ENCODE measurements around the gene KAZN.

KAZN gene

GRCh38 chr1:14704846-14705245 lies 106.4 kb downstream of the KAZN start:
- no peak for TF ChIP-seq TAF1 (IDR thresholded peaks at IDR 0.05; ENCODE audit: low read depth)
- no peak for TF ChIP-seq MAX (IDR thresholded peaks at IDR 0.05)
- TF ChIP-seq YY1 (IDR thresholded peaks at IDR 0.05; ENCODE audit: low read depth) = no peak
- no peak for TF ChIP-seq CREB1 (IDR thresholded peaks at IDR 0.05; ENCODE audit: low read depth)
- TF ChIP-seq ZBTB7A (IDR thresholded peaks at IDR 0.05; ENCODE audit: low read depth) = no peak
- no peak for TF ChIP-seq TCF12 (IDR thresholded peaks at IDR 0.05; ENCODE audit: low read depth)
- TF ChIP-seq EGR1 (IDR thresholded peaks at IDR 0.05) = no peak
- no peak for TF ChIP-seq FOXM1 (IDR thresholded peaks at IDR 0.05; ENCODE audit: borderline replicate concordance, low read depth)
- TF ChIP-seq REST (IDR thresholded peaks at IDR 0.05; ENCODE audit: low read depth) = no peak

- TF ChIP-seq TEAD4 (IDR thresholded peaks at IDR 0.05) (no peak), RAD21 (IDR thresholded peaks at IDR 0.05; ENCODE audit: low read depth) (no peak), YY1 (IDR thresholded peaks at IDR 0.05; ENCODE audit: low read depth) (no peak), ZBTB7A (IDR thresholded peaks at IDR 0.05; ENCODE audit: low read depth) (no peak), TAF1 (IDR thresholded peaks at IDR 0.05; ENCODE audit: low read depth) (no peak), FOXM1 (IDR thresholded peaks at IDR 0.05; ENCODE audit: borderline replicate concordance, low read depth) (no peak), CREB1 (IDR thresholded peaks at IDR 0.05; ENCODE audit: low read depth) (no peak), EP300 (IDR thresholded peaks at IDR 0.05; ENCODE audit: borderline replicate concordance) (no peak), EGR1 (IDR thresholded peaks at IDR 0.05) (no peak)
Measured at GRCh38 chr1:14705824-14706223, 107.3 kb downstream of the KAZN start.

- TF ChIP-seq RAD21 (IDR thresholded peaks at IDR 0.05; ENCODE audit: low read depth) (no peak), USF1 (IDR thresholded peaks at IDR 0.05) (no peak), YY1 (IDR thresholded peaks at IDR 0.05; ENCODE audit: low read depth) (no peak), REST (IDR thresholded peaks at IDR 0.05; ENCODE audit: low read depth) (no peak), NFIC (IDR thresholded peaks at IDR 0.05) (no peak), TEAD4 (IDR thresholded peaks at IDR 0.05) (no peak), FOXM1 (IDR thresholded peaks at IDR 0.05; ENCODE audit: borderline replicate concordance, low read depth) (no peak), ZBTB7A (IDR thresholded peaks at IDR 0.05; ENCODE audit: low read depth) (no peak), MAX (IDR thresholded peaks at IDR 0.05) (no peak), TCF12 (IDR thresholded peaks at IDR 0.05; ENCODE audit: low read depth) (no peak), EP300 (IDR thresholded peaks at IDR 0.05; ENCODE audit: borderline replicate concordance) (no peak), TAF1 (IDR thresholded peaks at IDR 0.05; ENCODE audit: low read depth) (no peak), CREB1 (IDR thresholded peaks at IDR 0.05; ENCODE audit: low read depth) (no peak)
Measured at GRCh38 chr1:14706631-14707030, 108.1 kb downstream of the KAZN start.

GRCh38 chr1:14707531-14708445 lies 109.3 kb downstream of the KAZN start:
- TF ChIP-seq TCF12 (IDR thresholded peaks at IDR 0.05; ENCODE audit: low read depth) (no peak), TEAD4 (IDR thresholded peaks at IDR 0.05) (no peak), FOXM1 (IDR thresholded peaks at IDR 0.05; ENCODE audit: borderline replicate concordance, low read depth) (no peak), USF1 (IDR thresholded peaks at IDR 0.05) (no peak), NFIC (IDR thresholded peaks at IDR 0.05) (no peak), EP300 (IDR thresholded peaks at IDR 0.05; ENCODE audit: borderline replicate concordance) (no peak), REST (IDR thresholded peaks at IDR 0.05; ENCODE audit: low read depth) (no peak), CEBPB (IDR thresholded peaks at IDR 0.05) (no peak), MAX (IDR thresholded peaks at IDR 0.05) (no peak), CREB1 (IDR thresholded peaks at IDR 0.05; ENCODE audit: low read depth) (no peak), RAD21 (IDR thresholded peaks at IDR 0.05; ENCODE audit: low read depth) (no peak), ZBTB7A (IDR thresholded peaks at IDR 0.05; ENCODE audit: low read depth) (no peak), TAF1 (IDR thresholded peaks at IDR 0.05; ENCODE audit: low read depth) (no peak), EGR1 (IDR thresholded peaks at IDR 0.05) (no peak), YY1 (IDR thresholded peaks at IDR 0.05; ENCODE audit: low read depth) (no peak)
